Stomach (tissue), 4 donors: ENCODE results near the gene NDUFA9.

Experiments
- CTCF ChIP-seq, 7 experiments: fragments of 450-650 bp in 4 of 7; fragments of 200-600 bp in 3 of 7; sonication (generic) in 3 of 7; IDR thresholded peaks; one replicate each; pipeline ENCODE4 v1.5.1; 2016 to 2019; ENCODE audit warnings: antibody characterized with exemption in 7 of 7, control low read depth in 2 of 7, mild to moderate bottlenecking in 1 of 7
- POLR2A ChIP-seq, 4 donors: fragments of 450-650 bp; IDR thresholded peaks; one replicate each; pipeline ENCODE4 v1.6.1; 2016; ENCODE audit warnings: antibody characterized with exemption in 4 of 4, control low read depth in 2 of 4, mild to moderate bottlenecking in 1 of 4, moderate library complexity in 1 of 4

- TF ChIP-seq CTCF (IDR thresholded peaks at IDR 0.05), result no peak
- TF ChIP-seq POLR2A (IDR thresholded peaks at IDR 0.05), result no peak
These were observed 18.7 kb upstream of the NDUFA9 start for GRCh38 chr12:4630262-4630661.
